Neuronal stem cell (in vitro differentiated cells): ENCODE data around the gene NECAB2.

Experiments
- DNase-seq: peaks from one replicate; pipeline ENCODE4 v3.0.0-alpha.2; 2013; ENCODE audit warnings: low spot score
- H2AFZ ChIP-seq: one replicate; pipeline ENCODE4 v1.6.1; 2013; ENCODE audit warnings: mild to moderate bottlenecking, low read length, inconsistent platforms
- H2AK5ac ChIP-seq: 2 replicates; pipeline ENCODE4 v1.6.1; 2013; ENCODE audit warnings: low read depth, mild to moderate bottlenecking, inconsistent platforms, low read length, moderate library complexity, mixed read lengths
- H2BK120ac ChIP-seq: 2 replicates; pipeline ENCODE4 v1.6.1; 2013; ENCODE audit warnings: low read depth, mild to moderate bottlenecking, inconsistent platforms, low read length, moderate library complexity, mixed read lengths
- H2BK12ac ChIP-seq: one replicate; pipeline ENCODE4 v1.6.1; 2013; ENCODE audit warnings: low read length, inconsistent platforms
- H2BK15ac ChIP-seq: 2 replicates; pipeline ENCODE4 v1.6.1; 2013; ENCODE audit warnings: mild to moderate bottlenecking, low read length, inconsistent platforms, mixed read lengths
- H2BK5ac ChIP-seq: one replicate; pipeline ENCODE4 v1.6.1; 2013; ENCODE audit warnings: inconsistent platforms, mild to moderate bottlenecking, low read length, moderate library complexity
- H3K14ac ChIP-seq: one replicate; pipeline ENCODE4 v1.6.1; 2013; ENCODE audit warnings: low read length, inconsistent platforms
- H3K18ac ChIP-seq: 2 replicates; pipeline ENCODE4 v1.6.1; 2013; ENCODE audit warnings: low read length, inconsistent platforms
- H3K23ac ChIP-seq: 2 replicates; pipeline ENCODE4 v1.6.1; 2013; ENCODE audit warnings: low read depth, mild to moderate bottlenecking, mixed read lengths, low read length, inconsistent platforms; ENCODE audit not compliant: poor library complexity
- H3K27ac ChIP-seq: replicated peaks from 3 replicates; pipeline ENCODE4 v1.5.1; 2013; ENCODE audit warnings: low read length, inconsistent platforms
- H3K27me3 ChIP-seq, 3 experiments: 2 replicates each; pipeline ENCODE4 v1.6.1; 2013; ENCODE audit warnings: low read length in 3 of 3, mild to moderate bottlenecking in 2 of 3, inconsistent platforms in 1 of 3, low read depth in 1 of 3, mixed read lengths in 1 of 3, moderate library complexity in 1 of 3; ENCODE audit not compliant: control insufficient read depth in 3 of 3, insufficient read depth in 3 of 3
- H3K36me3 ChIP-seq, 2 donors: replicated peaks in 1 of 2; 2 replicates each; pipeline ENCODE4 v1.6.1; 2013; ENCODE audit warnings: low read length in 2 of 2; ENCODE audit not compliant: control insufficient read depth in 2 of 2, insufficient read depth in 2 of 2
- H3K4ac ChIP-seq: 2 replicates; pipeline ENCODE4 v1.6.1; 2013; ENCODE audit warnings: inconsistent platforms, mild to moderate bottlenecking, low read length, moderate library complexity
- H3K4me1 ChIP-seq, 2 donors: 1 replicate in 1 of 2; 2 replicates in 1 of 2; pipeline ENCODE4 v1.6.1; 2013; ENCODE audit warnings: low read length in 2 of 2, low read depth in 1 of 2; ENCODE audit not compliant: control insufficient read depth in 2 of 2, insufficient read depth in 1 of 2
- H3K4me2 ChIP-seq: one replicate; pipeline ENCODE4 v1.6.1; 2013; ENCODE audit warnings: mild to moderate bottlenecking, low read length, inconsistent platforms; ENCODE audit not compliant: insufficient read depth, poor library complexity, severe bottlenecking
- H3K4me3 ChIP-seq, 2 donors: 2 replicates each; pipeline ENCODE4 v1.5.1; 2013; ENCODE audit warnings: low read length in 2 of 2, mild to moderate bottlenecking in 2 of 2, inconsistent platforms in 1 of 2, moderate library complexity in 1 of 2
- H3K79me1 ChIP-seq: one replicate; pipeline ENCODE4 v1.6.1; 2013; ENCODE audit warnings: low read depth, mild to moderate bottlenecking, inconsistent platforms, low read length, moderate library complexity
- H3K9ac ChIP-seq: one replicate; pipeline ENCODE4 v1.6.1; 2013; ENCODE audit warnings: mild to moderate bottlenecking, low read depth, low read length, inconsistent platforms; ENCODE audit not compliant: poor library complexity
- H3K9me3 ChIP-seq, 2 donors: replicated peaks in 1 of 2; 2 replicates each; pipeline versions ENCODE3 to v1.6.1; 2013; ENCODE audit warnings: low read length in 2 of 2, mild to moderate bottlenecking in 2 of 2, inconsistent platforms in 1 of 2, low read depth in 1 of 2, mixed read lengths in 1 of 2, moderate library complexity in 1 of 2; ENCODE audit not compliant: control insufficient read depth in 2 of 2, insufficient read depth in 1 of 2
- H4K8ac ChIP-seq: one replicate; pipeline ENCODE4 v1.6.1; 2013; ENCODE audit warnings: low read depth, mild to moderate bottlenecking, inconsistent platforms, low read length, moderate library complexity
- H4K91ac ChIP-seq: one replicate; pipeline ENCODE4 v1.6.1; 2013; ENCODE audit warnings: low read length, low read depth, mild to moderate bottlenecking, inconsistent platforms; ENCODE audit not compliant: poor library complexity
- WGBS, 2 donors: extraction: QIAGEN DNeasy Blood & Tissue Kit; methylation state at CpG; one replicate each; pipeline ENCODE4 v1.1.7; 2013; ENCODE audit warnings: missing lambda C conversion rate in 2 of 2, mixed read lengths in 1 of 2; ENCODE audit not compliant: insufficient read length in 2 of 2, insufficient replicate concordance in 1 of 2; ENCODE audit errors: extremely low coverage in 2 of 2; 5-methylcytosine and 5-hydroxymethylcytosine counted together

The NECAB2 gene

GRCh38 chr16:84001726-84002125, 33.7 kb downstream of the NECAB2 start:
- no peak for DNase-seq

GRCh38 chr16:84003038-84003437, 35.0 kb downstream of the NECAB2 start:
- H2AK5ac ChIP-seq, result no peak overlapping the region
- H3K23ac ChIP-seq, result no peak overlapping the region
- DNase-seq, result no peak
- H2BK5ac ChIP-seq, result no peak overlapping the region
- H3K9ac ChIP-seq, result no peak overlapping the region
- WGBS, 2 donors, result no CpG with 5 or more reads among the region's 12 CpGs
- H3K14ac ChIP-seq, result no peak overlapping the region
- H3K4me2 ChIP-seq, result no peak overlapping the region
- H2BK120ac ChIP-seq, result no peak overlapping the region
- no peak overlapping the region for H2BK15ac ChIP-seq
- H3K4me3 ChIP-seq, result no peak overlapping the region
- no peak overlapping the region for H2BK12ac ChIP-seq
- H4K91ac ChIP-seq, result no peak overlapping the region
- H3K27ac ChIP-seq, result no peak overlapping the region
- peaks cover 0 to 9% of the 10 kb centered on the region in 2 donors for H3K36me3 ChIP-seq
- H2AFZ ChIP-seq, result no peak overlapping the region
- H4K8ac ChIP-seq, result no peak overlapping the region
- no peak overlapping the region for H3K18ac ChIP-seq
- H3K27me3 ChIP-seq, result no peaks in the 10 kb centered on the region
- peaks cover 3% of the 10 kb centered on the region for H3K79me1 ChIP-seq
- H3K4ac ChIP-seq, result no peak overlapping the region
- no peaks in the 10 kb centered on the region for H3K9me3 ChIP-seq
- H3K4me1 ChIP-seq, result peaks cover 8% of the 10 kb centered on the region in 2 donors

More at GRCh38 chr16:84001726-84002125, 33.7 kb downstream of the NECAB2 start:
- WGBS, 2 donors, result no CpG with 5 or more reads among the region's 7 CpGs
- Histone ChIP-seq H3K18ac (peak overlapping the region; percentile 84), H2BK12ac (no peak overlapping the region), H3K4me2 (no peak overlapping the region), H2AFZ (no peak overlapping the region), H3K4ac (no peak overlapping the region), H4K8ac (no peak overlapping the region), H3K36me3 (peaks cover 0 to 11% of the 10 kb centered on the region in 2 donors), H2BK120ac (no peak overlapping the region), H3K4me3 (no peak overlapping the region), H3K27me3 (no peaks in the 10 kb centered on the region), H3K4me1 (peaks cover 8% of the 10 kb centered on the region in 2 donors), H2BK15ac (no peak overlapping the region), H2AK5ac (peak overlapping the region; percentile 16), H3K9me3 (no peaks in the 10 kb centered on the region), H2BK5ac (peak overlapping the region; percentile 72), H3K79me1 (peaks cover 3% of the 10 kb centered on the region), H3K14ac (no peak overlapping the region), H3K27ac (no peak overlapping the region), H4K91ac (no peak overlapping the region), H3K9ac (no peak overlapping the region), H3K23ac (peak overlapping the region; percentile 34)

- Histone ChIP-seq H3K27me3 (no peaks in the 10 kb centered on the region), H2AFZ (no peak overlapping the region), H3K4me1 (peaks cover 8% of the 10 kb centered on the region in 2 donors), H2BK120ac (no peak overlapping the region), H3K14ac (no peak overlapping the region), H2BK5ac (no peak overlapping the region), H2AK5ac (no peak overlapping the region), H3K18ac (no peak overlapping the region), H2BK12ac (no peak overlapping the region), H3K27ac (no peak overlapping the region), H3K36me3 (peaks cover 0 to 4% of the 10 kb centered on the region in 2 donors), H3K4me2 (no peak overlapping the region), H4K8ac (no peak overlapping the region), H3K9me3 (peaks cover 0 to 2% of the 10 kb centered on the region in 2 donors), H3K79me1 (peaks cover 3% of the 10 kb centered on the region), H4K91ac (no peak overlapping the region), H3K9ac (no peak overlapping the region), H2BK15ac (no peak overlapping the region), H3K4me3 (no peak overlapping the region), H3K23ac (no peak overlapping the region), H3K4ac (no peak overlapping the region)
- no CpG with 5 or more reads among the region's 7 CpGs for WGBS, 2 donors
- no peak for DNase-seq
Measured at GRCh38 chr16:84004442-84004841, 36.4 kb downstream of the NECAB2 start.

GRCh38 chr16:84005391-84005790, 37.3 kb downstream of the NECAB2 start:
- no peak overlapping the region for H4K91ac ChIP-seq
- H3K27ac ChIP-seq, result no peak overlapping the region
- H2BK120ac ChIP-seq, result no peak overlapping the region
- no peak overlapping the region for H3K23ac ChIP-seq
- peaks cover 8% of the 10 kb centered on the region in 2 donors for H3K4me1 ChIP-seq
- H2BK12ac ChIP-seq, result no peak overlapping the region
- H3K27me3 ChIP-seq, result no peaks in the 10 kb centered on the region
- H2BK15ac ChIP-seq, result no peak overlapping the region
- H3K4me2 ChIP-seq, result no peak overlapping the region
- H3K9ac ChIP-seq, result peak overlapping the region; percentile 18
- peak overlapping the region; percentile 30 for H3K18ac ChIP-seq
- H3K36me3 ChIP-seq, result peaks cover 0 to 4% of the 10 kb centered on the region in 2 donors
- no CpG with 5 or more reads among the region's 5 CpGs for WGBS, 2 donors
- H2AK5ac ChIP-seq, result no peak overlapping the region
- no peak for DNase-seq
- H3K4ac ChIP-seq, result no peak overlapping the region
- no peak overlapping the region for H2BK5ac ChIP-seq
- H3K4me3 ChIP-seq, result no peak overlapping the region
- H3K14ac ChIP-seq, result peak overlapping the region; percentile 5
- H2AFZ ChIP-seq, result no peak overlapping the region
- H3K9me3 ChIP-seq, result peaks cover 0 to 2% of the 10 kb centered on the region in 2 donors
- no peak overlapping the region for H4K8ac ChIP-seq
- H3K79me1 ChIP-seq, result peaks cover 3% of the 10 kb centered on the region
